Measurements from ENCODE around the gene LANCL3. TPM values are rescaled to one million over a fixed set of nuclear protein-coding genes. Genes with fewer than 3 reads are reported as not detected.
A peak's percentile ranks its signal among the peaks of the same experiment; 100 is the strongest.

LANCL3 gene
- total and polyA plus RNA-seq, 11 donors, result 0.08 to 2.2 (median 0.24) TPM

GRCh38 chrX:37599729-37600128 is 28.3 kb downstream of the LANCL3 start:
- ATAC-seq (no peak), DNase-seq (no peak)
- H3K27me3 ChIP-seq, result peaks cover 0 to 3% (median 0%) of the 10 kb centered on the region in 9 donors
- H3K4me1 ChIP-seq, result no peaks in the 10 kb centered on the region
- H3K36me3 ChIP-seq, result no peaks in the 10 kb centered on the region
- WGBS, 4 donors, result 16 to 27% (median 22%) methylated on average over 2 of the region's 2 CpGs
- TF ChIP-seq POLR2A (IDR thresholded peaks at IDR 0.05) (no peak), CTCF (IDR thresholded peaks at IDR 0.05) (no peak)
- no peaks in the 10 kb centered on the region for H3K9me3 ChIP-seq
- no peak overlapping the region for H3K4me3 ChIP-seq
- H3K27ac ChIP-seq, result no peak overlapping the region
- intact Hi-C loops (cut with DNase I), result loop anchor here in 1 of 10 donors (10.0 kb wide), 1 partner anchor 85 kb away; the partner anchor contains the start of gene XK

- Histone ChIP-seq H3K27ac (peak overlapping the region in 4 of 12 donors; percentile 8 to 32 (median 25)), H3K9me3 (no peaks in the 10 kb centered on the region), H3K4me3 (no peak overlapping the region), H3K27me3 (peaks cover 0 to 16% (median 0%) of the 10 kb centered on the region in 9 donors), H3K4me1 (no peaks in the 10 kb centered on the region), H3K36me3 (no peaks in the 10 kb centered on the region)
- WGBS, 4 donors, result 24 to 55% (median 44%) methylated on average over 1 of the region's 1 CpG
- TF ChIP-seq CTCF (IDR thresholded peaks at IDR 0.05), result no peak
- TF ChIP-seq POLR2A (IDR thresholded peaks at IDR 0.05), result no peak
- DNase-seq, result peak in 4 of 5 donors; percentile 8 to 35 (median 28)
- intact Hi-C loops (cut with DNase I), result loop anchor here in 1 of 10 donors (10.0 kb wide), 1 partner anchor 81 kb away; the partner anchor contains the start of gene XK
- ATAC-seq, result peak; percentile 78 to 89 (median 84)
These were observed 32.5 kb downstream of the LANCL3 start for GRCh38 chrX:37603938-37604409.

- no peaks in the 10 kb centered on the region for H3K36me3 ChIP-seq
- no peaks in the 10 kb centered on the region for H3K9me3 ChIP-seq
- no peak for TF ChIP-seq POLR2A (IDR thresholded peaks at IDR 0.05)
- ATAC-seq (no peak), DNase-seq (no peak)
- intact Hi-C loops (cut with DNase I), result loop anchor here in 1 of 10 donors (10.0 kb wide), 1 partner anchor 78 kb away; the partner anchor contains the start of gene XK
- peaks cover 0 to 24% (median 0%) of the 10 kb centered on the region in 9 donors for H3K27me3 ChIP-seq
- H3K4me3 ChIP-seq, result no peak overlapping the region
- no peaks in the 10 kb centered on the region for H3K4me1 ChIP-seq
- no peak overlapping the region for H3K27ac ChIP-seq
- WGBS, 4 donors, result 37 to 78% (median 70%) methylated on average over 2 of the region's 2 CpGs
These were observed 35.8 kb downstream of the LANCL3 start for GRCh38 chrX:37607243-37607642.

GRCh38 chrX:37608156-37608555 is 36.7 kb downstream of the LANCL3 start:
- H3K4me1 ChIP-seq, result no peaks in the 10 kb centered on the region

More at GRCh38 chrX:37608156-37608555, 36.7 kb downstream of the LANCL3 start:
- Histone ChIP-seq H3K36me3 (no peaks in the 10 kb centered on the region), H3K9me3 (no peaks in the 10 kb centered on the region), H3K27me3 (peaks cover 0 to 24% (median 0%) of the 10 kb centered on the region in 9 donors), H3K4me3 (no peak overlapping the region), H3K27ac (no peak overlapping the region)
- DNase-seq (no peak), ATAC-seq (no peak)
- TF ChIP-seq CTCF (IDR thresholded peaks at IDR 0.05) (no peak), POLR2A (IDR thresholded peaks at IDR 0.05) (no peak)
- intact Hi-C loops (cut with DNase I), result loop anchor here in 1 of 10 donors (10.0 kb wide), 1 partner anchor 77 kb away; the partner anchor contains the start of gene XK
- 47 to 75% (median 58%) methylated on average over 2 of the region's 2 CpGs for WGBS, 4 donors

Measured in heart left ventricle (tissue), 16 donors.